Stimulated activated CD4-positive, alpha-beta T cell treated with anti-CD3 and anti-CD28 coated beads, TNF-alpha, amount 100 ng/mL, for 24 hours (primary cell): Measurements from ENCODE around the gene LMF1.

Experiments used
- DNase-seq, 3 experiments: peaks; one replicate each; pipeline ENCODE4 v3.0.0-alpha.2; 2020; ENCODE audit warnings: low read depth in 3 of 3

Gene LMF1

DNA sequence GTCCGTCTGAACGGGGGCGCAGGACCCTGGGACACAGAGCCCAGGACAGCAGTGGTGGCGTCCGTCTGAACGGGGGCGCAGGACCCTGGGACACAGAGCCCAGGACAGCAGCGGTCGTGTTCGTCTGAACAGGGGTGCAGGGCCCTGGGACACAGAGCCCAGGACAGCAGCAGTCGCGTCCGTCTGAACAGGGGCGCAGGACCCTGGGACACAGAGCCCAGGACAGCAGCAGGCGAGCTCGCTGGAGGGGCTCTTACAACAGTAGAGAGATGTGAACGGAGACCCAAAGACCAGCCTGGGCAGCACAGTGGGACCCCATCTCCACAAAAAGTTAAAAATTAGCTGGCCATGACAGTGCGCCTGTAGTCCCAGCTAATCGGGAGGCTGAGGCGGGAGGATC is 40.7 kb downstream of the LMF1 start:
- no peak for DNase-seq

DNA sequence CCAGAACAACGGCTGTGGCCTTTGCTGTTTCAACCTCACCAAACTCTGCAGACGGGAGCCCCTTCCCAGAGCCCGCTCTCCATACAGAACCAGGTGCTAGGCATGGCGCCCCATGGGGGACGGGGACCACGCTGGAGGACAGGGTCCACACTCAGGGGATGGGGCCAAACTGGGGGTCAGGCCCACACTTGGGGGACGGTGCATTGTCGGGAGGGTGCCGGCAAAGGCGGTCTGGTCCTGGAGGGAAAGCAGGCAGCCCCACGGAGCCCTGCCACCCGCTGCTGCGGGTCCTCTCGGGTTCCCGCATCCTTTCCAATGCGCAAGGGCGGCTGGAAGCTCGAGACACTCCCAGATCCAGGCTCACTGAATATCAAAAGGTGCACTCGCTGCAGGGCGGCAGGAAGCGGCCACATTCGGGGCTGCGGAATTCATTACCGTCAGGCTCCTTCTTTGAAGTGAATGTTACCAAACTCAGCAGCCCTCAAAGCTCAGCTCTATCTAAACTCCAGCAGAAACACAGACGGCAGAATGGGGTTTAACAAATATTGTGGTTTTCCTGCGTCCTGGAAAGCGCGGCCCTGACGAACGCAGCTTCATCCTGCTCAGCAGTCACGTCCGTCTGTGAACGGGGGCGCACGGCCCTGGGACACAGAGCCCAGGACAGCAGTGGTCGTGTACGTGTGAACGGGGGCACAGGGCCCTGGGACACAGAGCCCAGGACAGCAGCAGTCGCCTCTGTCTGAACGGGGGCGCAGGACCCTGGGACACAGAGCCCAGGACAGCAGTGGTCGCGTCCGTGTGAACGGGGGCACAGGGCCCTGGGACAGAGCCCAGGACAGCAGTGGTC is 41.3 kb downstream of the LMF1 start:
- no peak for DNase-seq

DNA sequence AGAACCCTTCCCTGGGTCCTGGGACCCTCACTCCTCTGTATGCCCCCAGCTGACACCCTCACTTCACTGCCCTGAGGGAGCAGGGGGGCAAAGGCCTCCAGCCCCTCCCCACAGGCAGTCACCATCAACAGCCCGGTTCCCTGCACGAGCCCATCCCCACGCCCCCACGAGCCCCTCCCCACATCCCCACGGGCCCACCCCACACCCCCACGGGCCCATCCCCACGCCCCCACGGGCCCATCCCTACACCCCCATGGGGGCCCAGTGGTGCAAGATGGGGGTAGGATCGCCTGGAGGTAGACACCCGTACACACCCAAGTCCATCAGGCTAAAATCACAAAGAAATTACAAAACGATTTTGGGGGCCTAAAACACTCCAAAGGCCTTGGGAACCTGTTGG is 42.3 kb downstream of the LMF1 start:
- no peak for DNase-seq

DNA sequence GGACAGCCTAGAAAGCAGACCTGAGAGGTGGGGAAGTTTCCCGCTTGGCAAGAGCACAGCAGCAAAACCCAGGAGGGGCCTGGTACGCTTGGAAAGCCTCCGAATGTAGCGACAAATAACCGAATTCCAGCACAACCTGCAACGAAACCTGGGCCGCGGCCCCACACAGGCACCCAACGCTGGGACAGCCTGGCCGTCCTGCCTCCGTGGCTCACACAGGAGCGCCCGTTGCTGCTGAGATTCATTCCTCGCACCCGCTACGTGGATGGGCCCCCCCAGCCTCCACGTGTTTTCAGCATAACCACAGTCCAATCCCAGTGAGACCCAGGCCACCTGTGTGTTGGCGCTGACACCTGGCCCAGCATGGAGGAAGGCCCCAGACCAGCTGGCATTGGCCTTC is 42.9 kb downstream of the LMF1 start:
- no peak for DNase-seq

DNA sequence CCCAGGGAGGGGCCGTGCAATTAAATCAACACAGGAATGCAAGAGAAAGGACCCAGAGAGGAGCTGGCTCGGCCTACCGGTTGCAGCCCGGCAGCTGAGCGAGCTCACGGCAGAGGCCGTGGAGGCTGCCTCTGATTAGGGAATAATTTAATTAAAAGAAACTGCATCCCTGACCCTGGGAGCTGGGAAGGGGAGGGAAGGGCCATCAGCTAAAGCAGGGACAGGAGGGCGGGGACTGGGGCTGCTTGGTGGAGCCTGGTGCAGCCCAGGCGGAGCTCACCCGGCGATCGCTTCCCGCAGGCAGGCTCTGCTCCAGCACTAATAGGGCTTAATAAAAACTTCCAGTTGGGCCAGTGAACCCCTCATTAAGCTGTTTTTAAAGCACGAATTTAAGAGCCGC is 43.4 kb downstream of the LMF1 start:
- no peak for DNase-seq

DNA sequence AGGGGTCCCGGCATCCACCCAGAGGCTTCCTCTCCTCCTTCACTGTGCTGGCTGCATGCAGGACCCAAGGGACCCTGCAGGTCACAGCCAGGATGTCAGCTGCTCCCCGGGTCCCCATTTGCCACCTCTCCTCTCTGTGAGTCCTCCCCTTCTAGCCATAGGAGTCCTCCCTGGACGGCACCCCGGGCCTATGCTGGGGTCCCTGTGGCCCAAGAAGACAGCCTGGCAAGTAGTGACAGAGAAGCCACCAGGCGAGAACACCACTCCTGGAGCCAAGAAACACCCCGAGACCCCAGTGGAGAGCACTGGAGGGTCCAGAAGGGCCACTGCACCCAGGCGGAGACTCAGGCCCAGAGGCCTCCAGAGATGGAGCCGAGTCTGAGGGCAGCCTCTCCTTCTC is 44.1 kb downstream of the LMF1 start:
- no peak for DNase-seq

DNA sequence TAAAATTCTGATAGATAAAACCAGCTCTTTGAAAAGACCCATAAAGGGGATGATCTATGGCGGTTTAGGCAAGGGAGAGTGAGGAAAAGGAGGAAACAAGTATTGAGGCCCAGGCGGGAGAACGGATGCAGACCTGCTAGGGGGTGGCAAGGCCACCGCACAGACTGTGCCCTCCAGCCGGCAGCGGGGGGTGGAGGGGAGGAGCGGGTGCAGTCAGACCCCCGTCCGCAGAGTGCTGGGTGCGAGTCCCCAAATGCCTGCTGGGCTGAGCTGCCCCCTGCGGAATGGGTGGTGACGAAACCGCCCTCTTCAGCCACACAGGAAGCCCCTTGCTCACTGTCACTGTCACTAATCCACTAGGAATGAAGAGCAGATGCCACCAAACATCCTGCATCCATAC is 46.0 kb downstream of the LMF1 start:
- DNase-seq: no peak

DNA sequence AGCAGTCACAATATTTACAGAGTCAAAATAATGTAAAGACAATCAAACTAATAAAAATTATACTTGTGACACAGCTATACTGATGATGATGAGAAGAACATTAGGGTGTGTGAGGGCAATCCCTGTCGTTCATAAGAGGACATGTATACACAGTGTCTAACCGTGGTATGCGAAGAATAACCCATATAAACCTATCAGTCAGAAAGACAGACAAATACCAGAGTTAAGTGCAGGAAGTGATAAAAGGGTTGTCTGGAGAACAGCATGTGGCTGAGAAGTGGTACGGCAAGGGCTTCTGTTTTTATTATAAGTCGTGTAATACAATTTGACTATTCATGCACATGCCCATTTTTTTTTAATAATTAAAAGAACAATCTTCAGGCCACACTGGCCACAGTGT is 46.7 kb downstream of the LMF1 start:
- no peak for DNase-seq

DNA sequence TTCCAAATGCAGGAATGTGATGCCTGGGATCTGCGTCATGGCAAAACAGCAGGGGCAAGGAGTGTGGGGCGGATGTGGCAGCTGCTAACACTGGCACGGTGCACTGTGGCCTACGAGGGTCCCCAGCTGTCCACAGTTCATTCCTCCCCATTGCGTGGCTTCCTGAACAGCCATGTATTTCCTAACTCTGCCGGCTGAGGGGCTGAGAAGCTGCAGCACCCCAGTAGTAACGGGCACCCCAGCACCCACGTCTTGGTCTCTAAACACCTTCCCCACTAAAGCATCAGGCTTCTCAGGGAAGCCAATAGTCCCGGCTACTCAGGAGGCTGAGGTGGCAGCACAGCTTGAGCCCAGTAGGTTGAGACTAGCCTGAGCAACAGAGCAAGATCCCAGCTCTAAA is 47.6 kb downstream of the LMF1 start:
- DNase-seq: no peak

DNA sequence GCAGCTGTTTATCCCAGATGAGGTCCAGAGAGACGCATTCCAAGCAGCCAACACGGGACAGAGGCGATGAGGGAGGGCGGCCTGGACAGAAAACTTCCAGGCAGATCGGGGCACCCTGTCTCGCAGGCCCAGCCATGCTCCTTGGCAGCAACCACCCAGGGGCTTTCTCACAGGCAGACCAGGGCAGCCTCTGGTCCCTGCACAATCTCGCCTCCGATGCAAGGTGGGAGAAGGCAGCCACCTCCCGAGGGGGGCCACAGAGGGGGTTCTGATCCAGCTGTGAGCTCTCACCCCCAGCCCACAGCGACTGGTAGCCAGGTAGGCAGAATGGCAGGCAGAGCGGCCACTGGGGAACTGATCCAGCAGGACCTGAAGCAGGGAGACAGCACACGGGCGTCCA is 48.7 kb downstream of the LMF1 start:
- DNase-seq: no peak

DNA sequence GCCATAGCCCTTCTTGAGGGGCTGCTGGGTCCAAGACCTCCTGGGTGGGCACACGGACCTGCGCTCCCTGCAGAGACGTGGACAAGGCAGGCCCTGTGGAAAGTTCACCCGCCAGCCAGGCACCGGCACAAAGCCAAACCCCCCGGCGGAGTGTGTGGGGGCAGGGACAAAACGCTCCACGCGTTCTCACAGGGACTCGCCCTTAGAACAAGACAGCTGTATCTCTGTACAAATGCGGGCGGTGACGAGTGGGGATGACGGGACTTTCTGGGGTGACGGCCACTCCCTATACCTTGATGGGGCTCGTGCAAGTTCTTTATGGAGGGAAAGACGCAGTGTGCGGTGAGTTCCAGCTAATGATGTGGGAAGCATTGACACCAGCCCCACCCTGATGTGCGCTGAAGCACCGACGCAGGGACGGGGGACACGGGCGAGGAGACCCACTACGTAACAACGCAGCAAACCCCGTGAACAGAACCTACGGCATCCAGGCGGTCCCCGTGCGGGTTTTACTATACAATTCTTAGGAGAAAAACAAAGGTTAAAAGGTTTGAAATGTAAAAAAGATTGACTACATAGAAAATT is 49.4 kb downstream of the LMF1 start:
- DNase-seq: no peak

DNA sequence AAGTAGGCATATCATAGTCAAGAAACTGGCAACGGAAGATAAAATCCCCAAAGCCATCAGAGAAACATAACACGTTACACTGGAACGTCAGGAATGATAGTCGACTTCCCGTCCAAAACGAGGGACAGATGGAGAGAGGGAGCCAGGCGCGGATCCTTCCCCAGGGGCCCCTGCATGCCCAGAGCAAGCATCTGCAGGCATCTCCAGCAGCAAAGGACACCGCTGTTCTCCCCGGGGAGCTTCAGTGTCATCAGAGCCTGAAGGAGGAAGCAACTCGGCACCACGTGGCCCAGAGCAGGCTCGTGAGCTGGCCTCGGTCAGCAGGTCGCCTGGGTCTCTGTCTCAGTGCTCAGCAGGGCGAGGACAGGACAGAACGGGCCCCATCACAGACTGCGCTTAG is 50.1 kb downstream of the LMF1 start:
- no peak for DNase-seq

DNA sequence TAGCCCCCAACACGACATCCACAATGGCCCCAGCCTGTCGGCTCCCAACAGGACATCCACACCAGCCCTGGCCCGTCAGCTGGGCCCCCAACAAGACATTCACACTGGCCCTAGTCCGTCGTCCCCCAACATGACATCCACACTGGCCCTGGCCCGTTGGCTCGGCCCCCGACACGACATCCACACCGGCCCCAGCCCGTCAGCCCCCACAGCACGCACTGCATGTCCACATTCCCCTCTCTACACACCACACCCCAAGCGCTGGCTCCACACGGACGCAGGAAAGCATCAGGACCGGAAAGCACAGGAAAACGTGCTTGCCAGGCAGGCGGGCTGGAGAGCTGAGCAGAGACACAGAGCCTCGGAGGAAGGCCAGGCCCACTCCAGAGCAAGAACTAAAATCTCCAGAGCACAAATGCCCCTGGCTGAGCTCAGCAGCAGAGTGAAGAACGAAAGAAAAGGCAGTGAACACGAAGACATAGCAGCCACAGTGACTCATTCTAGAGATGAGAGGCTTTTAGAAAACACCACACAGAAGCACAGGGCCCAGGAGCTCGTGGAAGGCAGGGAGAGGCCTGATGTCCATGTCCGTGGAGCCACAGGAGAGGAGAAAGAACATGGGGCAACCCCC is 50.6 kb downstream of the LMF1 start:
- no peak for DNase-seq

DNA sequence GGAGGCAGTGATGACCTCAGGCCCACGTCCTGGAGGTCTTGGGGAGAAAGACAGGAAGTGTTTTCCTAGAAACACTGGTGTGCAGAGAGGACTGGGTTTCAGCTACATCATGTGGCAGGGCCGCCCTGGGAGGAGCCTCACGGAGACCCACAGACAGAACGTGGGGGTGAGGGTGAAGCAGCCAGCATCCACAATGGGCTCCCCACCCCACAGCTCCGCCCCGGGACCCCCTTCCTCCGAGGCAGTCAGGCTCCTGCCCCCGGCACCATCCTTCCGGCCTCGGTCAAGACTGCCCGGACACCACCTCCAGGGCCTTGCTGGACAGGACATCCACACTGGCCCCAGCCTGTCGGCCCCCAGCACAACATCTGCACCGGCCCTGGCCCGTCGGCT is 51.1 kb downstream of the LMF1 start:
- no peak for DNase-seq

DNA sequence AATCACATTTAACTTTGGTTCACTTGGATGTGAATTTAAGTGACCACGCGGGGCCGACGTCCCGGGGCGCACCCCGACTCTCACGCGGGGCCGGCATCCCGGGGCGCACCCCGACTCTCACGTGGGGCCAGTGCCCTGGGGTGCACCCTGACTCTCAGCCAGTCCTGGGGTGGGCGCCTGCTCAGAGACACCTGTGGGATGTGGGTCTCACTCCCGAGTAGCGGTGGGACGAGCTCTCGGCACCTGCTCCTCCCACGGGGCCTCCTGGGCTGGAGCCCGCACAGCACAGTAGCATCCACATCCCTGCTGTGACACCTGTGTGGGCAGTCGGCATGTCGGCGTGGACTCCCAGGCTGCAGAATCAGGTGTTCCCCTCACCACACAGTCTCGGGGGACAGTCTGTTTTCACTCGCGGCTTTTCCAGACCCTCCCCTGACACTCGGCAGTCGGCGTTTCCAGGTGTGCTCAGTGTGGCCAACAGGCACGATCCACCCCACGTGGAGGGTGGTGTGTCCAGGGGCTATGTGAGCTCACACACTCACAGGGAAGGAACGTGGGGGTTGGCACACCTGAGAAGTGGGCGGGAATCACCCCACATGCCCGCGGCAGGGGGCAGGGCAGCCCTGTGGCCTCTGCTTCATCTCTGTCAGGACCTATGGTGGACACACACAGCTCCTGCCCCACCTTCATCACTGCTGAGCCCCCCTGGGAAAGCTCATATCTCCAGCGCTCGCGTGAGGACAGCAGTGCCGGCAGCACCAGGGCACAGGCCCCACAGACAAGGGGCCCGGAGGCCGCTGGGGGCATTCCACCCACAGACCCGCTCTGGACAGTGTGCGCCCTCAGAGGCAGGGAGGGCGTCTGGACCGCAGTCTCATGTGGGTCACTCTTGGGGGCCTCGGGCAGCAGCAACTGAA is 51.8 kb downstream of the LMF1 start:
- no peak for DNase-seq

DNA sequence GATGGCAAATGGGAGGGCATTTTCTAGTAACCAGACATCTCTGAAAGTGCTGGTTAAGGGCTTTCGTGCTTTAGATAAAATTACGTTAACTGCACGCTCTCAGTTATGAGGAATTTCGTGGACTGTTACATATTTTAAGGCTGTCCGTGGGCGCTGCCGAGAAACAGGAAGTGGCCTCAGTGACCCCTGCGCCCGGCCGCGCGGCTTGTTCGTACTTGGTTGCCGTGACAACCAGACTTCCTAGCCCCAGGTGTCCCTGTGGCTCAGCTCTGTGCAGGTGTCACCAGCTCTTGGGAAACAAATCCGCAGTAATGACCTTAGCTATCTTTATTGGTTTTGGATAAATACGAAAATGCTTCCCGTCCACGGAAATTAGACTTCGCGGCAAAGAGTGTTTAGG is 52.7 kb downstream of the LMF1 start:
- no peak for DNase-seq

DNA sequence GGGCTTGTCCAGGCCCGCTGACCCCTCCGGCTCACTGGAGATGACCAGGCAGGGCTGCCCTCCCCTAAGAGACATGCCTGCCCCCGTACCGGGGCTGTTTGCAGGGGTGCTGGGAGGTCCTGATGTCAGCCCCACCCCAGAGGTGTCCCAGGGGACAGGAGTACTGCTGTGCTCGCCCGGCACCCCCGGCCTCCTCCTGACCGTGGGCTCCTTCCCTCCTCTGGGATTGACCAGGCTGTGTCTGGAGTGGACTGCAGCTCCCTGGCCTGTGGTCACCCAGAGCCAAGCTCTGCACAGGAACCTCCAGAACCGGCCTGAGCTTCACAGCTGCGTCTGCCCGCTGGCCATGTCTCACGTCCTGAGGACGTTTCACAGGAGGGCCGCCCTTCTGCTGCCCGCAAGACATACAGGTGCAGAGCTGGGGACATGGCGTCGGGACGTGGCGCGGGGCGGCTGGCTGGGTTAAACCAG is 53.2 kb downstream of the LMF1 start:
- no peak for DNase-seq

DNA sequence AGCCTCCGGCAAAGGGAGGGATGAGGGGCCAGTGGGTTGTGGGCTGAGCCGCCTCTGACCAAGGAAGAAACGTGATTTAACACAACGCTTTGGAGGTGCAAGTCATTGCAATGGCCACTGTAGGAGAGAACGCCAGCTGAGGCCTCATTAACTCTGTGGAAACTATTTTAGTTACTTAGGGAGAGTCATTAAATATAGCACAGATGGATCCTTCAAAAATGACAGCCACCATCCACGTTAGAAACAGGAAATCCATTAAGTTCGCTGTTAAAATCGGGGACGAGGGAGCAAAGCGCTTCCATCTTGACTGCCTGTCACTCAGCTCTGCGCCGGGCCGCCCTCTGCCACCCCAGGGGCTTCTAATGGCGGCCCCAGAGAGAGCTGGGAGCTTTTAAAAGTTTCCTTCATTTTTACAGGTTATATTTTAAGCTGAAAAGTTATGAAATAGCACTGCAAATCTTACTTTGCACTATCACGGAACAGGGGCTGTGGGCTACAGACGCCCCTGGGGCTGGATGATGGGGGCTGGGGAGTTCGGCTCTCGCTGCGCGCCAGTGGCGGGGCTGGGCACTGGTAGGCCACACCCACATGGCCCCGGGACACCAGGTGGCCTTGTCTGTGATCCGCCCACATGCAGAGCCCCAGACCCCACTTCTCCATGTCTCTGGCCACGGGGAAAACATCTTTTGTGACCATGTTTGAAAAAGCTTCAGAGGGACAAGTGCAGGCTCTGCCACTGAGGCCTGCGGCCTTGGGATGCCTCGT is 54.6 kb downstream of the LMF1 start:
- DNase-seq: no peak

DNA sequence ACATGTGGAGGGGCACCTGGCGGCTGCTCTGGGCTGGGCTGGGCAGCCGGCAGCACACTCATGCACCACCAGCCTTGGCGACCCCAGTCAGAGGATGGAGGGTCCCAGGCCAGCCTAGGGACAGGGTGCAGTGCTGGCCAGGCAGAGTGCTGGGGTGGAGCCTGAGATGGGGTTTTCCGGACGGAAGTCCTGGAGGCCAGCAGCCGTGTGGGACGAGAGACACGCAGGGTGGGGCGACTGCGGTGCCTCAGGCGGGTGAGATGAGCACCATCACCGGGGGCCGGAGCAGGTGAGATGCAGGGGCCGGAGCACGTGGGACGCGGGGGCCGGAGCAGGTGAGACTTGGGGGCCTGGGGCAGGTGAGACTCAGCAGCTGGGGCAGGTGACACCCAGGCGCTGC is 55.2 kb downstream of the LMF1 start:
- no peak for DNase-seq

DNA sequence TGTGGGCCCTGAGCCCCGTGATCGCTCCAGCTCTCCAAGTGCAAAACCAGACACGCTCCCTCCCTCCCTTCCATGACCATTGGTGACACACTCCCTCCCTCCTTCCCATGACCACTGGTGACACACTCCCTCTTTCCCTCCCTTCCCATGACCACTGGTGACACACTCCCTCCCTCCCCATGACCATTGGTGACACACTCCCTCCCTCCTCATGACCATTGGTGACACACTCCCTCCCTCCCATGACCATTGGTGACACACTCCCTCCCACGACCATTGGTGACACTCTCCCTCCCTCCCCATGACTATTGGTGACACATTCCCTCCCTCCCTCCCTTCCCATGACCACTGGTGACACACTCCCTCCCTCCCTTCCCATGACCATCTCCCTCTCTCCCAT is 56.3 kb downstream of the LMF1 start:
- no peak for DNase-seq

DNA sequence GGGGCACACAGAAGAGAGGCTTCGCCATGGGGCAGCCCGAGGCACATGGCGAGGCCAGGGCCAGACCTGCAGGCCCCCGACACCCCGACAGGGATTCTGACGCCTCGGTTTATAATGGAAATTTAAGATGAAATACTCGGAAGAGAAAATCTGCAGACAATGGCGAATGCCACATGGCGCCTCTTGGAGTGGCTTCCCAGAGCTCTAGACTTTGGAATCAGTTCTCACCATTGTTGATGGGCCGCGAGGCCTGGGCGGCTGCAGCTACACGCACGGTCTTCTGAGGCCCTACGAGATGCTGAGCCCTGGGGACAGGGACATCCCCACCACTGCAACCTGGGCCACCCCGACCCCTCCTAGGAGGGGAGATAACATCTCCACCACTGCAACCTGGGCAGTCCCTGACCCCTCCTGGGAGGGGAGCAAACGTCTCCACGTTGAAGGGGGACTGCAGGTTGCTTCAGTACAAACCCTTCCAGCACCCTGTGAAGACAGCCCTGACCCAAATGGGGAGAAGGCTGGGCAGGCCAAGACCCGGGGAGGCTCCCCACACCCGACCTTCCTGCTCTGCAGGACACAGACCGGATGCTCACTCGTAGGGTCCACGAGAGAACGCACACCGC is 56.9 kb downstream of the LMF1 start:
- DNase-seq: no peak
